Measurements from ENCODE around the gene RBFOX1. TPM values are rescaled to one million over a fixed set of nuclear protein-coding genes. Genes with fewer than 3 reads are reported as not detected.

RBFOX1 gene
- total RNA-seq, 1 experiment from 2014 or later = not detected

GRCh38 chr16:7338826-7339225, 6.2 kb downstream of the RBFOX1 start:
- no peak overlapping the region for H3K9ac ChIP-seq (ENCODE audit: low read length)
- BruUV-seq (replicated peaks) = no TSS peak
- no peak for TF ChIP-seq RAD21 (IDR thresholded peaks at IDR 0.05; ENCODE audit: low read depth)
- TF ChIP-seq ZNF274 (IDR thresholded peaks at IDR 0.05; ENCODE audit: low read depth, low read length) = no peak
- TF ChIP-seq EZH2phosphoT487 (IDR thresholded peaks at IDR 0.05; ENCODE audit: borderline replicate concordance) = no peak
- TF ChIP-seq ZFX (IDR thresholded peaks at IDR 0.05) = no peak
- TF ChIP-seq CEBPB (IDR thresholded peaks at IDR 0.05; ENCODE audit: low read depth) = no peak
- TF ChIP-seq REST (IDR thresholded peaks at IDR 0.05; ENCODE audit: low read depth) = no peak
- no peak for TF ChIP-seq JUND (IDR thresholded peaks at IDR 0.05)
- TF ChIP-seq CTCF (IDR thresholded peaks at IDR 0.05 in 2 of 3, conservative IDR thresholded peaks at IDR 0.05 in 1 of 3; ENCODE audit: borderline replicate concordance in 1 of 3, insufficient read depth in 1 of 3, low read depth in 2 of 3, low read length in 2 of 3) = no peak
- no peak for TF ChIP-seq ELF1 (IDR thresholded peaks at IDR 0.05; ENCODE audit: borderline replicate concordance, low read depth)
- TF ChIP-seq EGR1 (IDR thresholded peaks at IDR 0.05; ENCODE audit: low read depth) = no peak
- TF ChIP-seq YY1 (IDR thresholded peaks at IDR 0.05; ENCODE audit: extremely low read depth, insufficient replicate concordance, low read depth, low read length) = no peak
- TF ChIP-seq FOSL1 (IDR thresholded peaks at IDR 0.05; ENCODE audit: low read depth) = no peak
- H3K79me2 ChIP-seq (ENCODE audit: insufficient read depth, low read length) = no peaks in the 10 kb centered on the region
- intact Hi-C loops (cut with micrococcal nuclease) = no loop called here
- no peak for ATAC-seq
- DNase-seq (ENCODE audit: low read depth, low spot score) = no peak
- no peaks in the 10 kb centered on the region for H4K20me1 ChIP-seq (ENCODE audit: insufficient read depth)
- no peak overlapping the region for H3K4me2 ChIP-seq (ENCODE audit: low read length)
- H3K4me1 ChIP-seq (ENCODE audit: control insufficient read depth in 1 of 2, insufficient read depth in 2 of 2, low read length in 2 of 2) = no peaks in the 10 kb centered on the region
- ChIA-PET POLR2A (no interaction called here), CTCF (no interaction called here), RAD21 (ENCODE audit: low non-redundant PET in 1 of 2, low total read pairs in 2 of 2, uncharacterized antibody in 2 of 2, unreplicated experiment in 2 of 2) (no interaction called here)
- H3K27ac ChIP-seq (ENCODE audit: low read depth, low read length) = no peak overlapping the region
- H3K27me3 ChIP-seq (ENCODE audit: insufficient read depth, low read length) = no peaks in the 10 kb centered on the region
- H3K9me3 ChIP-seq (ENCODE audit: control insufficient read depth in 1 of 2, insufficient read depth in 1 of 2, low read depth in 1 of 2, low read length in 2 of 2) = peaks cover 1 to 24% of the 10 kb centered on the region in 2 experiments; a peak in 2 of 4 replicates
- H3K4me3 ChIP-seq (replicated peaks in 1 of 2; ENCODE audit: low read depth in 1 of 2, low read length in 2 of 2) = no peak overlapping the region
- no peaks in the 10 kb centered on the region for H3K9me2 ChIP-seq (ENCODE audit: insufficient read depth)
- H3K36me3 ChIP-seq (ENCODE audit: control insufficient read depth in 1 of 2, insufficient read depth in 2 of 2, low read length in 2 of 2) = no peaks in the 10 kb centered on the region
- no peak overlapping the region for H2AFZ ChIP-seq (ENCODE audit: low read depth, low read length, poor library complexity, severe bottlenecking)
